ENCODE measurements around the gene KRT84.
A peak's percentile ranks its signal among the peaks of the same experiment; 100 is the strongest.

Gene KRT84

DNA sequence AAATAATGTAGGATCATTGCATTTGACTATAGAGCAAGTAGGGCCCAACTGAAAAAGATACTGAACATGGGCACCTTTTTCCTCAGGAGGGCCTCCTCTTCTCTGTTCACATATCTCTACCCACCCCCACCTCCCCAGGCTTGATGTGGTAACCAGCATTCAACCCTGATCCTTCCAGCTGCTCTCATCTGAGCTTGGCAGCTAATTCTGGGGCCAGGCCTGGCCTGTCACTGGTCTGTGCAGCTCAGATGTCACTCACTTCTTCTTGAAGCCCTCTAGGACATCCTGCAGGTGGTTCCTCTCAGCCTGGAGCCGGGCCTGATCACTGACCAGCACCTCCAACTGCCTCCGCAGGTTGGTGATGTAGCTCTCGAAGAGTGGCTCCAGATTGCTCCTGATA, 2.1 kb downstream of the KRT84 start:
- no peak for DNase-seq (ENCODE audit: low spot score)

DNA sequence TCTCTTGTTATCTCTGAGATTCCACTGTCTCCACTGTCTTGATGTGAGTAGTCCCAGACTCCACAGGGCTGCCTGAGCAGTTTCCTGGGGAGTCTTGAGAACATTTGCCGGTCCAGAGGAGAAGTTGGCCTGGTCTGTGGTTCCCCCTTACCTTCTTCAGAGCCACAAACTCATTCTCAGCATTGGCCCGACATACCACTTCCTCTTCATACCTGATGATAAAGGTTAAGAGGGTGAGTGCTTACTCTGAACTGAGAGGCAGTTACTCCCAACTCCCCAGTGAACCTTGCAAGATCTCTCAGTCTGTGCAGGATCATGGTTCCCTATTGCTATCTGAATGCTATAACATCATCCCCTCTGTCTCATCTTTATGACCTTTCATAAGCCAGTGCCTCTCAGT, 2.6 kb downstream of the KRT84 start:
- no peak for DNase-seq (ENCODE audit: low spot score)

- no peak for DNase-seq (ENCODE audit: low spot score)
Observed at GRCh38 chr12:52381206-52381605, 4.2 kb downstream of the KRT84 start.

DNA sequence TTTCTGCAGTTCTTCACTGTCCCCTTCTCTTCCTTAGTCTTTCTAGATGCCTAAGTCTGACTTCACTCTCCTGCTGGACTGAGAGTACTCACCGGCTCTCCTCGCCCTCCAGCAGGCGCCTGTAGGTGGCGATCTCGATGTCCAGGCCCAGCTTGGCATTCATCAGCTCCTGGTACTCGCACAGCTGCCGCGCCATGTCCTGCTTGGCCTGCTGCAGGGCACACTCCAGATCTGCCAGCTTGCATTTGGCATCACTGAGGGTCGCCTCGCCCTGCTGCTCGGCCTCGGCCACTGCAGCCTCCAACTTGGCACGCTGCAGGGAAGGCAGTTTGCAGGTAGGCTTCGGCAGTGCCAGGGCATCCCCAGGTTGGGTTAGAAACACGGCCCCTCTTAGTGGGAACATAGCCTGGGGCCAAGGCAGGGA, 5.2 kb downstream of the KRT84 start:
- peak; percentile 61 for DNase-seq (ENCODE audit: low spot score)

DNA sequence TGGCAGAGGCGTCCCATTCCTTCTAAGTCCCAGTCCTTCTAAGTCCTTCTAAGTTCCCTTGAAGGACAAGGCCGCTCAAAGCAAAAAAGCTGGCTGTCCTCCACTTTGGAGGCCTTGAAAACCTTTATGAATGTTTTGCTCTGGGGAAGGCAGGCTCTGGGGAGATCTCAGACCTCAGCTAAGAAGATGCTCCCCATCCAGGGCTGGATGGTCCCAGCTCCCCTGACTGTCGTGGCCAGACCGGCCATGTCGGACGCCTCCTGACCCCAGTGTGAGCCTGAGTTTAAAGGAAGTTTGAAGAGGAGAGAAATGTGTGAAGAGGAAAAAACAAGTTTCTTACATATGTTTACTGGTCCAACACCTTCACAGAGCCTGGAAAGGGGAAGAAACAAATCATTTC, 5.9 kb downstream of the KRT84 start:
- no peak for DNase-seq (ENCODE audit: low spot score)

- DNase-seq (ENCODE audit: low spot score) = no peak
Observed at GRCh38 chr12:52378091-52378490, 7.4 kb downstream of the KRT84 start.

DNA sequence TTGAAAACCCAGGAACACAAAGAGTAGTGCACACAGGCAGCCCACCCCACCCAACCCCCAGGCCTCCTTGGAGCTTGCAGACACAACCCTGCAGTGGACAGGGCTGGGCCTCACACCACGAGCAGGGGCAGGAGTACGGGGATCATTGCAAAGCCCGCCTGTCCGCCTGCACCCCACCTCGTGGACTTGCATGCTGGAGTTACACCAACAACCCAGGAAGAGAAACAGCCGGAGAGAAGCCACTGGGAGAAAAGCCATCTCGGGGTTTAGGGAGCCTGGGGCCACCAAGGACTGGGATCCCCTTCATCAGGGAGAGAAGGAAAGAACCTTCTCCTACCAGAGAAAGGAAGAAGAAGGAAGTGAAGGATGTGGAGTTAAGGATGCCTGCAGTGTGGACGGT, 8.2 kb downstream of the KRT84 start:
- no peak for DNase-seq (ENCODE audit: low spot score)

DNA sequence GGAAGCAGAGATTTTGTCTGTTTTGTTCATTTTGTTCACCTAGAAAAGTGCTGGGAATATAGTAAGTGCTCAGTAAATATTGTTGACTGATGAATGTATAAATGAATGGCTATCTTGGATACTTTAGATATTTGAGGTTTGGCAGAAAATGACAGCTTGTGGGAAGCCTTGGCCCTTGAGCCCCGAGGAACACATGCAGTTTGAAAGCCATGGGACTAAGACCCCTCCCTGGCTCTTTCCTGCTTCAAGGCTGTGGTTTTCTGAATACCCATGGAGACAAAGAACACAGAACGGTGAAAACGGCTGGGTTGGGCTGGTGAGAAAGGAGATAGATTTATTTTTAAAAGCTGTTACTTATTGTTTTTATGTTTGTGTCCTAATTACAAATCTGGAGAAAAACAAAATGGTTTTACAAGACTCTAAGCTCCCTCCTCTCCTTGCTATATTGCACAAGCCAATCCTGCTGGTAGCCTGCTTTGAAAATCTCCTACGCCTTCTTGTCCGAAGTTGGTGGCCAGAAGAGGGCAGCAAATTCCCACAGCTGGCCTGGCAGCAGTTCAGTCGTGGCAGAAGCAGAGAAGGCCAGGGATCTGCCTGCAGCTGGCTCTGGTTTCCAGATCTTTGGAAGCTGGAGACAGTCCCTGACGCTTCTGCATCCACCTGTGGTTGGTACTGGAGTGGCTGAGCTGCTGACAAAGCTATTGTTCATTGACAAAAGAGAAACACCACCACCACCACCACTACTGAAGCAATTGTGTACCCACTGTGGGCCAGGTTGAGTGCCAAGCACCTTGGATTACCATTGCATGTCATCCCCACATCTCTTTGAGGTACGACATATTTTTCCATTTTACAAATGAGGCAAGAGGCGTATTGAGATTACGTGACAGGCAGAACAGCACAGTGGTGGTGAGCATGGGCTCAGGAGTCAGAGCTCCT, 13.0 kb downstream of the KRT84 start:
- DNase-seq (ENCODE audit: low spot score) = peak; percentile 86

DNA sequence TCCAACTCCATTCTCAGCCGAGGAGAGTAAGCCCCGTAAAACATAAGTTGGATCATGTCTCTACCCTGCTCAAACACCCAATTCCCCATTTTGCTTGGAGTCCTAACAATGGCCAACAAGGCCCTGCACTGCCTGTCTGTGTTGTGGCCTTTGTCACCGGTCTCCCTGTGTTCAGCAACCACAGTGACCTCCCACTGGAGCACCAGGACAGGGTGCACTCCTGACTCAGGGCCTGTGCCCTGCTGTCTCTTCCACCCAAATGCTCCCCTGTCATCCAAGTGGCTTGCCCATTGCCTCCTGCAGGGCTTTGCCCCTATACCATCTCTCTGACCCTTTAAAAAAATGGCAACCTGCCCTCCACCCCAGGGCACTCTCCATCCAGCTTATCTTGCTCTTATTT, 13.7 kb downstream of the KRT84 start:
- peak; percentile 22 for DNase-seq (ENCODE audit: low spot score)

DNA sequence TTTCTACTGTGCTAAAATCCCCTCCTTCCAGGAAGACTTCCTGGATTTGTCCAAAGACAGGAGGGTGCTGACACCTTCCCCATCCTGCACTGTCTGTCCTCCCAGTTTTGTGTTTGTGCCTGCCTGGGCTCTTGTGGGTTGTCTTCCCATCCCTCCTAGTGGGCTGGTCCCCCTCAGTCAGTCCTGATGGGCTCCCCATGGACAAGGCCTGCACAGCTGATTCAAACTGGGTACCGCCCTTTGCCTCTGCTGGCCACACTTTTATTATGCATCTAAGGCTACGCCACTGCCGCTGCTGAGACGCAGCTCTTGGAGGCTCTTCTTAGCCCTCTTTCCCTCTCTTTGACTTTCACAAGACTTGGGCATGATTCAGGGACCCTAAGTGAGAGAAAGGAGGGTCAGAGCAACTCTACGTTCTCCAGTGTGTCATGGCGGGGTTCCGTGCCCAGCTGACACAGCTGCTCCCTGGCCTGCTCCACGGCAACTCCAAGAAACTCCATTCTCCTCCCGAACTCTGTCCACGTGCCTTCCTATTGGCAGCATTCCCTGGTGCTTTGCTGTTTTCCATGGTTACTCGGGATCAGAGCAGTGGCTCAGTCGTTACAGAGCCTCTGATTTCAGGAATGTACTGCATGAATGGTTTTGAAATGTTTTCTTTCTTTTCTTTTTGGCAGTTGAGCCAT, 14.4 kb downstream of the KRT84 start:
- DNase-seq (ENCODE audit: low spot score) = peak; percentile 84

GRCh38 chr12:52369809-52370208, 15.6 kb downstream of the KRT84 start:
- no peak for DNase-seq (ENCODE audit: low spot score)

DNA sequence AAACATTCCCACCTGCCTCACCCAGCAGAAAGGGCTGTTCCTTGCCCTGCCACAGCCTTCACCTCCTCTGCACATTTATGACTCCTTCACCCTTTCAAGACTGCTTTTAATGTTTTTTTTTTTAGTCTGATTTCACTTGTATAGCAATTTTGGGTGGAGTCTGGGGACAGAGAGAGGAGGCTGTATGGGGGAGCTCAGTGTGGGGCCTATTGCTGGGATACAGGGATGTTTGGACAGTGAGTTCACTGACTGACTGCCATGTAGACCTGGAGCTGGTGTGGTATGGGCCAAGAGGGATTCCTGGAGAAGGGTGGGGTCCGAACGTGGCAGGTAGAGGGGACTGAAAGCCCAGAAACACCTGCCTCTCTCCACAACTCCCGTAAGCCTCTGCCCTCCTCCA, 16.2 kb downstream of the KRT84 start:
- DNase-seq (ENCODE audit: low spot score) = no peak

DNA sequence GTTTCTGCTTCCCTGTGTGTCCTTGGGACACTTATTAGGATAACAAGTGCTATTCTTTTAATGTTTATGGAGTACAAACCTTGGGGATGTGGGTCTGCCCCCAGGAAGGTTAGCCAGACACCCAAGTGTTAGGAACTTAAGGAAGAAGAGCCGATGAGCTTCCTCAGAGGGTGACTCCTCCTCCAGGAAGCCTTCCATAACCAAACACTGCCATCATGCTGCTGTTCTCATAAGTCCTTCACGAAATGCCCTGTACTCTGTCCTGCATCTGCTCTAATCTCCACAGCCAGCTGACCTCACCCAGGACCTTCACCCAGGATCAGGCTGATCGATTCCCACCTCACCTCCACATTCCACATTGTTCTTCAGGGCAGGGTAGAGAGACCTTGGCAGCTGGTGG, 16.9 kb downstream of the KRT84 start:
- DNase-seq (ENCODE audit: low spot score) = no peak

DNA sequence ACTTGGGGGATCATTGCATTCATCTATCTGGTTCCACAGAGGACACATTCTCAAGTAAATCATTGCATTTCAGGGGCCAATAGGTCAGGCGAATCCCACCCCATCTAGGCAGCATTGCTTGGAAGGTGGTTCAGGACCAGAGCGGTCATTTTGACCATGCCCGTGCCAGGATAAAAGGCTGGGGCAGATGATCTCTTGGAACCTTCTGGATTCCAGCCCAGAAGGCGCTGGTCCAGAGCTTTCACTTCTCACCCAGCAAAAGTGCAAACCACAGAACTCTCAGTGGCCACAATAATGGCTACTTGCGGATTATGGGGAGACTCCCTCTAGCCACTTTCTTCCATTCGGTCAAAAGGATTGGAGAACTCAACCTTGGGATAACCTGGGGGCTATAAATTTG, 17.6 kb downstream of the KRT84 start:
- DNase-seq (ENCODE audit: low spot score) = peak; percentile 15

DNA sequence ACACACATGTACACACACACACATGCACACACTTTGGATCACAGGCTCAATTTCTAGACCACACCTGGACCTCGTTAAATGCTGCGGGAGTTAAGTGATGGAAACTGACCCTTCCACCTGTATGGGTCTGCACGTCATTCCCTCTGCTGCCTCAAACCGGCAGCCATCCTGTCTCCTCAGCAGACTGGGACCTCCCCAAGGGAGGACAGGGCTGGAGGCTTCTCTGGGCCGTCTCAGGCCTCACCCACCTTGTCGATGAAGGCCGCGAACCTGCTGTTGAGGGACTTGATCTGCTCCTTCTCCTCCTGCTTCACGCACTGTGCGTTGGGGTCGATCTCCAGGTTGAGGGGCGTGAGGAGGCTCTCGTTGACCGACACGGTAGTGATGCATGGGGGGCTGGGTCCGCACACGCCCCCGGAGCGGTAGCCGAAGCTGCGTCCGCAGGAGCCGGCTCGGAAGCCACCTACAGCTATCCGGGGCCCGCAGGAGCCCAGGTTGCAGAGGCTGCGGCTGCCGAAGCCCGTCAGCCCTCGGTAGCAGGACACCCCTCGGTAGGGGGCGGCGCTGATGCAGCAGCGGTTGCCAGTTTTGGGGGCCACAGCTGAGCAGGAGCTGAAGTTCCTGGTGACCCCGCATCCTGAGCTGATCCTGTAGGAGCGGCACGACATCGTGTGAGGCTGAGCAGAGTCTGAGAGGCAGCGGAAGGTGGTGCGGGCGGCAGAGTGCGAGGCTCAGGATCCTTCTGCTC, 18.5 kb downstream of the KRT84 start, which contains the start of gene KRT85:
TSS of gene KRT85 (minus strand) at position 744 of the 748 bp plus-strand sequence. CDS start at position 668, 76 bp downstream.
- no peak for DNase-seq (ENCODE audit: low spot score)

DNA sequence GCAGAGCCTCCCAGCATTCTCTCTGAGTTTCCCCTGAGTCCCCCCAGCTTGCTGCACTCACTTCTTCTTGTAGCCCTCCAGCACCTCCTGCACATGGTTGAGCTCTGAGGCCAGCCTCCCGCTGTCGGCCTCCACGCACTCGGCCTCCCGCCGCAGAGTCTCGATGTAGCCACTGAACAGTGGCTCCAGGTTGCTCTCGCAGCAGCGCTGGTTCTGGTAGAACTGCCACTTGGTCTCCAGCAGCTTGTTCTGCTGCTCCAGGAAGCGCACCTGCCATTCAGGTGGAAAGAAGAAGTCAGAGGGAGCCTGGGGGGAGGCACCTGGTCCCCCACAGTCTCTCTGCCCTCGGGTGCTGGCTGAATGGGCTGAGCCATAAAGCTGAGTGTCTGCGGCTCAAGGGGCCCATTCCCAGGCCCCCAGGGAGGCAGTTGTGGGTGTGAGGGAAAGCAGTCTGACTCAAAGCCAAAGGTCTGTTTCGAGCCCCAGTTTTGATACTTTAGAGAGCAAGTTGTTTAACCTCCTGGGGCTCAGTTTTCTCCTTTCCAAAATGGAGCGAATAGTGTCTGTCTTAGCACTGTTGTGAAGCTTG, 20.5 kb downstream of the KRT84 start:
- no peak for DNase-seq (ENCODE audit: low spot score)

DNA sequence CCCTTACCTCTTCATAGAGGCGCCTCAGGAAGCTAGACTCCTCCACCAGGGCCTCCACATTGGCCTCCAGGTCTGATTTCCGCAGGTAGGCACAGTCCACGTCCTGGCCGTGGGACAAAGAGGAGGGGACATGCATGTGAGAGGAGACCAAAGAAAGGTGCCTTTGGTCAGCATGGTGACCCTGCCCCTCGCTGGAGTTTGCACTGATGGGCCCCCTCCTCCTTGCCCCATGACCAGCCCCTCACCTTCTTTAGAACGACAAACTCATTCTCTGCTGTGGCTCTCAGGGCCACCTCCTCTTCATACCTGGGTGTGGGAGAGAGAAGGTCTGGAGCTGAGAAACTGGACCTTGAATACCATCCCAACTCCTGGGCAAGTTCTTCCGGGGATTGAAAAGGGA, 21.4 kb downstream of the KRT84 start:
- no peak for DNase-seq (ENCODE audit: low spot score)

- DNase-seq (ENCODE audit: low spot score) = no peak
Observed at GRCh38 chr12:52363111-52363679, 22.3 kb downstream of the KRT84 start.

DNA sequence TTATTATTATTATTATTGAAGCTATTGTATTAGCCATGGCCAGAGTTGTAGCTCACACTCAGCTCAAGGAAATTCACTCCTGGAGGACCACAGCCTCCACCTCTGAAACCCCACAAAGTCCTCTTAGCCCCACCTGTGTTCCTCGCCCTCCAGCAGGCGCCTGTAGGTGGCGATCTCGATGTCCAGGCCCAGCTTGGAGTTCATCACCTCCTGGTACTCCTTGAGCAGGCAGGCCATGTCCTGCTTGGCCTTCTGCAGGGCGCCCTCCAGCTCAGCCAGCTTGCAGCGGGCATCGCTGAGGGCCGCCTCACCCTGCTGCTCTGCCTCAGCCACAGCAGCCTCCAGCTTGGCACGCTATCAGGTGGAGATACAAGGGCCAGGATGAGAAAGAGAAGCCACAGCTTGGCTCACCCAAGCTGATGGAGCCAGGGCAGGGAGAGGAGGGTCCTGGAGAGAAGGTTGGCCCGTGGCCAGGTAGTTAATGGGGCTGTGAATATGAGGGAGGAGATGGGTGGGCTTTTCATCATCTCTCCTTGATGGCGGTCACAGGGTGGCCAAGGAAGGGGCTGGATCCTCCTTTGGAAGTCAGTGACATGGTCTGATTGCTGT, 23.2 kb downstream of the KRT84 start:
- DNase-seq (ENCODE audit: low spot score) = no peak

GRCh38 chr12:52361553-52361952, 23.9 kb downstream of the KRT84 start:
- DNase-seq (ENCODE audit: low spot score) = no peak

DNA sequence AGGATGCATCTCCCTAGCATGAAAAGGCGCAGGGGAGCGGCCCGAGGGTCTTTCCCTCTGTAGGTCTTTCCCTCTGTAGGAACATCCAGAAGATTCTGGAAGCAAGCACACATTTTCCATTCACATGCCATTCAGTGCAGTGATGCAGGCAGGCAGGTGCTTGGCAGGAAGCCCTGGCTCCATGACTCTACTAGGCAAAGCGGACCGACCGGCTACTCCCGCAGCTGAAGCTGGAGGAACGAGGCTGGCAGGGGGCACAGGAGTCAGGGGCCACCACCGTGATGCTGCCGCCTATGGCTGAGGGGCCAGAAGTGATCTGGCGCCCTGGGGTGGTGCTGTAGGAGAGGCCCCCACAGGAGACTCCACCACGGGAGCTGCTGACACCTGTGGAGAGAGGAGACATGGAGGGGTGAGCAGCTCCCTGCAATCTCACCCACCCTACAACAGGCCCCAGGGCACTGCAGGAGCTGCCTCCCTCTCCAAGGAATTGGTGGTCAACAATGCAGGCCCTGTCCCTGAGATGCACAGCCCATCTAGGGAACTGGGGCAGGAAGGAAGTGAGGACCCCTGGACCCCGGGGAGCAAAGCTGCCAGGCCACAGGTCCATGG, 24.7 kb downstream of the KRT84 start:
- no peak for DNase-seq (ENCODE audit: low spot score)
